HG03342 (cell line): ENCODE data around the gene TEX22.

Source experiments
- ATAC-seq: cut with Tn5 transposase; IDR thresholded peaks from one replicate; pipeline ENCODE4 v1.9.1; 2021; ENCODE audit warnings: mild to moderate bottlenecking, moderate library complexity; ENCODE audit not compliant: unreplicated experiment

TEX22 gene

GRCh38 chr14:105437723-105438500 is 39.6 kb downstream of the TEX22 start:
- ATAC-seq = no peak

- ATAC-seq = no peak
These were observed 40.8 kb downstream of the TEX22 start for GRCh38 chr14:105439179-105439578.

GRCh38 chr14:105439710-105440553 is 41.6 kb downstream of the TEX22 start:
- ATAC-seq = no peak

- ATAC-seq = no peak
These were observed 42.2 kb downstream of the TEX22 start for GRCh38 chr14:105440554-105440900.

- ATAC-seq = no peak
These were observed 42.7 kb downstream of the TEX22 start for GRCh38 chr14:105440992-105441391.

- ATAC-seq = no peak
These were observed 43.8 kb downstream of the TEX22 start for GRCh38 chr14:105442125-105442524.

GRCh38 chr14:105442834-105443233 is 44.5 kb downstream of the TEX22 start:
- ATAC-seq = no peak

- no peak for ATAC-seq
These were observed 46.5 kb downstream of the TEX22 start for GRCh38 chr14:105444859-105445258.

- ATAC-seq = no peak
These were observed 47.0 kb downstream of the TEX22 start for GRCh38 chr14:105445290-105445689.

GRCh38 chr14:105445901-105446845 is 47.8 kb downstream of the TEX22 start:
- no peak for ATAC-seq

- ATAC-seq = no peak
These were observed 48.6 kb downstream of the TEX22 start for GRCh38 chr14:105446971-105447370.

- no peak for ATAC-seq
These were observed 49.6 kb downstream of the TEX22 start for GRCh38 chr14:105447651-105448640.

GRCh38 chr14:105448706-105449111 is 50.4 kb downstream of the TEX22 start:
- ATAC-seq = peak; percentile 48

- no peak for ATAC-seq
These were observed 51.2 kb downstream of the TEX22 start for GRCh38 chr14:105449276-105450122.

- ATAC-seq = no peak
These were observed 51.8 kb downstream of the TEX22 start for GRCh38 chr14:105450123-105450505.

- no peak for ATAC-seq
These were observed 52.8 kb downstream of the TEX22 start for GRCh38 chr14:105450864-105451720.

- ATAC-seq = no peak
These were observed 54.6 kb downstream of the TEX22 start for GRCh38 chr14:105452963-105453362.

GRCh38 chr14:105453847-105454246 is 55.5 kb downstream of the TEX22 start:
- no peak for ATAC-seq
